Panc1 (cell line): ENCODE results near the gene SSC5D. TPM values are rescaled to one million over a fixed set of nuclear protein-coding genes. Genes with fewer than 3 reads are reported as not detected.

Experiments
- ATAC-seq: fragments of 200-7000 bp; cut with Tn5 transposase; 2 replicates; pipeline ENCODE4 v1.9.1; 2020; ENCODE audit warnings: mild to moderate bottlenecking, moderate library complexity
- BruUV-seq: library from RNA; stranded (reverse); fragments of 400-500 nt; replicated peaks from 2 replicates; lab custom pipeline; 2021; lab: Mats Ljungman, UMichigan
- CTCF ChIA-PET: fragments of 300-600 bp; sonication (Branson Sonifier 250); formaldehyde crosslinking; loops from one replicate; lab custom pipeline; 2022; ENCODE audit warnings: antibody characterized with exemption; lab: Charles Lee
- POLR2A ChIA-PET: fragments of 300-600 bp; sonication (Branson Sonifier 250); formaldehyde crosslinking; loops from one replicate; lab custom pipeline; 2022; ENCODE audit warnings: antibody characterized with exemption; lab: Charles Lee
- DNase-seq: peaks from one replicate; pipeline ENCODE4 v3.0.0-alpha.2; 2010; ENCODE audit warnings: low read depth, low spot score
- H3K27ac ChIP-seq: 2 replicates; pipeline ENCODE4 v1.5.1; 2011; ENCODE audit warnings: mild to moderate bottlenecking, low read length, inconsistent platforms
- H3K27me3 ChIP-seq: fragments of 200-500 bp; sonication (Bioruptor generic); 2 replicates; pipeline ENCODE4 v1.6.0; 2014; ENCODE audit warnings: low read length, inconsistent platforms; ENCODE audit not compliant: control insufficient read depth, insufficient read depth
- H3K36me3 ChIP-seq: fragments of 200-500 bp; sonication (Bioruptor generic); 2 replicates; pipeline ENCODE4 v1.5.1; 2014; ENCODE audit warnings: inconsistent platforms, mild to moderate bottlenecking, low read length, moderate library complexity; ENCODE audit not compliant: control insufficient read depth, insufficient read depth
- H3K4me1 ChIP-seq: 2 replicates; pipeline ENCODE4 v1.5.1; 2011; ENCODE audit warnings: inconsistent platforms, mild to moderate bottlenecking, low read length, moderate library complexity; ENCODE audit not compliant: control insufficient read depth, insufficient read depth
- H3K4me3 ChIP-seq, 2 experiments: 2 replicates each; pipeline ENCODE4 v1.5.1; 2011 to 2012; ENCODE audit warnings: low read depth in 2 of 2, low read length in 2 of 2, mild to moderate bottlenecking in 2 of 2, inconsistent platforms in 1 of 2, moderate library complexity in 1 of 2
- H3K9me3 ChIP-seq: fragments of 200-500 bp; sonication (Bioruptor generic); 2 replicates; pipeline ENCODE4 v1.5.1; 2014; ENCODE audit warnings: low read depth, mild to moderate bottlenecking, inconsistent platforms, low read length, moderate library complexity; ENCODE audit not compliant: control insufficient read depth, insufficient read depth
- POLR2AphosphoS5 ChIP-seq: IDR thresholded peaks from 2 replicates; pipeline ENCODE4 v1.6.1; 2012; ENCODE audit warnings: mild to moderate bottlenecking, low read depth, low read length, moderate library complexity
- in situ Hi-C: cut with HindIII; loops from 2 replicates; pipeline ENCODE4 v1.10.0; 2016; ENCODE audit warnings: low sequenced_read_pairs, low pct_unique_long_range_greater_than_20kb
- intact Hi-C: fragments of 100-400 bp; cut with micrococcal nuclease; formaldehyde crosslinking; loops from one replicate; pipeline ENCODE4 v1.10.0; 2022; ENCODE audit not compliant: unreplicated experiment
- total RNA-seq: library from RNA; stranded (reverse); gene quantifications from one replicate; pipeline ENCODE4 v1.2.1, GENCODE V29; 2021; ENCODE audit not compliant: unreplicated experiment
- TF ChIP-seq, protein P1 (sequence below): fragments of 450-650 bp; IDR thresholded peaks from 2 replicates; pipeline ENCODE4 v1.5.1; 2017; ENCODE audit warnings: mild to moderate bottlenecking
- TF ChIP-seq, protein P2 (sequence below), 2 experiments: IDR thresholded peaks; 2 replicates each; pipeline ENCODE4 v1.6.1; 2011 to 2012; ENCODE audit warnings: low read depth in 2 of 2, control low read depth in 1 of 2, low read length in 1 of 2, mild to moderate bottlenecking in 1 of 2, moderate library complexity in 1 of 2; ENCODE audit not compliant: insufficient read depth in 1 of 2

The SSC5D gene
- total RNA-seq, 1 experiment from 2014 or later: 13.0 TPM

DNA sequence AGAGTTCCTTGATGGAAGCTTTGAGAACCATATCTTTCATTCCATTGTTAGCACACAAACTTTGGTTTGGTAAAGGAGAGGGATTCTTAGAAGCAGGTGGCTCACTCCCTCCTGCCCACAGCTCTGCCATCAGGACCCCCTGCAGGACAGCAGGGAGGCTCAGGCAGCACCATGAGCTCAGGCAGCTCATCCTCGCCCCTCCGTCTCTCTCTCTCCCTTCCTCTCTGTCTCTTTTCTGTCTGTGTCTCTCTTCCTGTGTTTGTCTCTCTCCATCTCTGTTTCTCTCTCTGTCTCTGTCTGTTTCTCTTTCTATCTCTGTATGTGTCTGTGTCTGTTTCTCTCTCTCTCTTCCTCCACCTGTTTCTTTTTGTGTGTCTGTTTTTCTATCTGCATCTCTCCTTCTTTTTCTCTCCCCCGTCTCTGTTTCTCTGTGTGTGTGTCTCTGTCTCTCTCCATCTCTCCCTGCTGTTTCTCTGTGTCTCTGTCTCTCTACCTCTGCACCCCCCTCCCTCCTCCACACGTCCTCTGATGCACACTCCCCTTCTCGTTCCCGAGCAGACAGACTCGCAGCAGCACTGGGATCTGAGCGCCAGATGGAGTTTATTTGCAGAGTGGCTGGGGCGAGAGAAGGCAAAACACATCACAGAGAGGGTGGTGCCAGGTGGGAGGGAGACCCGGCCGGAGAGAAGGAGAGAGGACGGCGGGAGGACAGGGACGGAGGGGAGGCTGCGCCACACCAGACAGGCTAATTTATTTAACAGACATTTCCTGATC is 40.0 kb downstream of the SSC5D start:
- no peak overlapping the region for H3K27ac ChIP-seq
- DNase-seq (no peak), ATAC-seq (no peak)
- H3K4me3 ChIP-seq: no peak overlapping the region
- BruUV-seq: no TSS peak
- H3K9me3 ChIP-seq: no peaks in the 10 kb centered on the region
- TF ChIP-seq, protein P1, sequence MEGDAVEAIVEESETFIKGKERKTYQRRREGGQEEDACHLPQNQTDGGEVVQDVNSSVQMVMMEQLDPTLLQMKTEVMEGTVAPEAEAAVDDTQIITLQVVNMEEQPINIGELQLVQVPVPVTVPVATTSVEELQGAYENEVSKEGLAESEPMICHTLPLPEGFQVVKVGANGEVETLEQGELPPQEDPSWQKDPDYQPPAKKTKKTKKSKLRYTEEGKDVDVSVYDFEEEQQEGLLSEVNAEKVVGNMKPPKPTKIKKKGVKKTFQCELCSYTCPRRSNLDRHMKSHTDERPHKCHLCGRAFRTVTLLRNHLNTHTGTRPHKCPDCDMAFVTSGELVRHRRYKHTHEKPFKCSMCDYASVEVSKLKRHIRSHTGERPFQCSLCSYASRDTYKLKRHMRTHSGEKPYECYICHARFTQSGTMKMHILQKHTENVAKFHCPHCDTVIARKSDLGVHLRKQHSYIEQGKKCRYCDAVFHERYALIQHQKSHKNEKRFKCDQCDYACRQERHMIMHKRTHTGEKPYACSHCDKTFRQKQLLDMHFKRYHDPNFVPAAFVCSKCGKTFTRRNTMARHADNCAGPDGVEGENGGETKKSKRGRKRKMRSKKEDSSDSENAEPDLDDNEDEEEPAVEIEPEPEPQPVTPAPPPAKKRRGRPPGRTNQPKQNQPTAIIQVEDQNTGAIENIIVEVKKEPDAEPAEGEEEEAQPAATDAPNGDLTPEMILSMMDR: no peak
- CTCF ChIA-PET: no interaction called here
- POLR2A ChIA-PET: interaction anchor here (0.5 kb wide), 1 partner anchor 96 kb away, joined by 4 read pairs; the partner anchor contains the start of gene ZNF784
- in situ Hi-C loops (no loop called here), intact Hi-C loops (no loop called here)
- H3K4me1 ChIP-seq: peaks cover 20% of the 10 kb centered on the region
- no peaks in the 10 kb centered on the region for H3K27me3 ChIP-seq
- H3K36me3 ChIP-seq: no peaks in the 10 kb centered on the region

- ChIA-PET CTCF (no interaction called here), POLR2A (no interaction called here)
- Histone ChIP-seq H3K27ac (no peak overlapping the region), H3K4me3 (no peak overlapping the region), H3K4me1 (peaks cover 20% of the 10 kb centered on the region), H3K27me3 (no peaks in the 10 kb centered on the region), H3K36me3 (no peaks in the 10 kb centered on the region), H3K9me3 (no peaks in the 10 kb centered on the region)
- no peak for DNase-seq
- TF ChIP-seq POLR2AphosphoS5: no peak
- TF ChIP-seq, protein P2, sequence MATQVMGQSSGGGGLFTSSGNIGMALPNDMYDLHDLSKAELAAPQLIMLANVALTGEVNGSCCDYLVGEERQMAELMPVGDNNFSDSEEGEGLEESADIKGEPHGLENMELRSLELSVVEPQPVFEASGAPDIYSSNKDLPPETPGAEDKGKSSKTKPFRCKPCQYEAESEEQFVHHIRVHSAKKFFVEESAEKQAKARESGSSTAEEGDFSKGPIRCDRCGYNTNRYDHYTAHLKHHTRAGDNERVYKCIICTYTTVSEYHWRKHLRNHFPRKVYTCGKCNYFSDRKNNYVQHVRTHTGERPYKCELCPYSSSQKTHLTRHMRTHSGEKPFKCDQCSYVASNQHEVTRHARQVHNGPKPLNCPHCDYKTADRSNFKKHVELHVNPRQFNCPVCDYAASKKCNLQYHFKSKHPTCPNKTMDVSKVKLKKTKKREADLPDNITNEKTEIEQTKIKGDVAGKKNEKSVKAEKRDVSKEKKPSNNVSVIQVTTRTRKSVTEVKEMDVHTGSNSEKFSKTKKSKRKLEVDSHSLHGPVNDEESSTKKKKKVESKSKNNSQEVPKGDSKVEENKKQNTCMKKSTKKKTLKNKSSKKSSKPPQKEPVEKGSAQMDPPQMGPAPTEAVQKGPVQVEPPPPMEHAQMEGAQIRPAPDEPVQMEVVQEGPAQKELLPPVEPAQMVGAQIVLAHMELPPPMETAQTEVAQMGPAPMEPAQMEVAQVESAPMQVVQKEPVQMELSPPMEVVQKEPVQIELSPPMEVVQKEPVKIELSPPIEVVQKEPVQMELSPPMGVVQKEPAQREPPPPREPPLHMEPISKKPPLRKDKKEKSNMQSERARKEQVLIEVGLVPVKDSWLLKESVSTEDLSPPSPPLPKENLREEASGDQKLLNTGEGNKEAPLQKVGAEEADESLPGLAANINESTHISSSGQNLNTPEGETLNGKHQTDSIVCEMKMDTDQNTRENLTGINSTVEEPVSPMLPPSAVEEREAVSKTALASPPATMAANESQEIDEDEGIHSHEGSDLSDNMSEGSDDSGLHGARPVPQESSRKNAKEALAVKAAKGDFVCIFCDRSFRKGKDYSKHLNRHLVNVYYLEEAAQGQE (IDR thresholded peaks at IDR 0.05; ENCODE audit: insufficient read depth in 1 of 2, low read depth in 2 of 2, low read length in 1 of 2): no peak
- TF ChIP-seq, protein P1: no peak
- in situ Hi-C loops (no loop called here), intact Hi-C loops (no loop called here)
- no TSS peak for BruUV-seq
- ATAC-seq: no peak
Observed at GRCh38 chr19:55529636-55530234, 41.5 kb downstream of the SSC5D start.
